Measurements from ENCODE around the gene NAT10.

DNA sequence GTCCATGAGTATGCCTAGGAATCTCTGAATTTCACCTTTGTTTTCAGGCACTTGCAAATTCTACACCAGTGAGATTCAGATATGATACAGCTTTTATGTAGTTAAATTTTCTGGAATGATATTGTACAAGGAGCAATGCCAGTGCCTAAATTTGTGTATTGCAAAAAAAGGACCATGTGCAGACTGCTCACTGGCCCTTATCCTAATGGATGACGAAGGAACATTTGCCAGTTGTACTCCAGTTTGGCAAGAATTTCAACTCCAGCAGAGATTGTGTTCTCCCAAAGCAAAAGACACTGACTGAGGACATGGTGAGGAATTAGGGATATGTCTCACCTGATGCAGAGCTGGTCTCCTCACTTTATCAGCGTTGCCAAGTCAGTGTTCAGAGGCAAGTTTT lies 8.6 kb downstream of the NAT10 start:
- TF ChIP-seq, protein P1, sequence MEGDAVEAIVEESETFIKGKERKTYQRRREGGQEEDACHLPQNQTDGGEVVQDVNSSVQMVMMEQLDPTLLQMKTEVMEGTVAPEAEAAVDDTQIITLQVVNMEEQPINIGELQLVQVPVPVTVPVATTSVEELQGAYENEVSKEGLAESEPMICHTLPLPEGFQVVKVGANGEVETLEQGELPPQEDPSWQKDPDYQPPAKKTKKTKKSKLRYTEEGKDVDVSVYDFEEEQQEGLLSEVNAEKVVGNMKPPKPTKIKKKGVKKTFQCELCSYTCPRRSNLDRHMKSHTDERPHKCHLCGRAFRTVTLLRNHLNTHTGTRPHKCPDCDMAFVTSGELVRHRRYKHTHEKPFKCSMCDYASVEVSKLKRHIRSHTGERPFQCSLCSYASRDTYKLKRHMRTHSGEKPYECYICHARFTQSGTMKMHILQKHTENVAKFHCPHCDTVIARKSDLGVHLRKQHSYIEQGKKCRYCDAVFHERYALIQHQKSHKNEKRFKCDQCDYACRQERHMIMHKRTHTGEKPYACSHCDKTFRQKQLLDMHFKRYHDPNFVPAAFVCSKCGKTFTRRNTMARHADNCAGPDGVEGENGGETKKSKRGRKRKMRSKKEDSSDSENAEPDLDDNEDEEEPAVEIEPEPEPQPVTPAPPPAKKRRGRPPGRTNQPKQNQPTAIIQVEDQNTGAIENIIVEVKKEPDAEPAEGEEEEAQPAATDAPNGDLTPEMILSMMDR (IDR thresholded peaks at IDR 0.05) = no peak
- no peak for TF ChIP-seq POLR2A (IDR thresholded peaks at IDR 0.05)
- no peak for TF ChIP-seq POLR2AphosphoS5 (IDR thresholded peaks at IDR 0.05)
